ENCODE data around the gene DOCK1.

Gene DOCK1

DNA sequence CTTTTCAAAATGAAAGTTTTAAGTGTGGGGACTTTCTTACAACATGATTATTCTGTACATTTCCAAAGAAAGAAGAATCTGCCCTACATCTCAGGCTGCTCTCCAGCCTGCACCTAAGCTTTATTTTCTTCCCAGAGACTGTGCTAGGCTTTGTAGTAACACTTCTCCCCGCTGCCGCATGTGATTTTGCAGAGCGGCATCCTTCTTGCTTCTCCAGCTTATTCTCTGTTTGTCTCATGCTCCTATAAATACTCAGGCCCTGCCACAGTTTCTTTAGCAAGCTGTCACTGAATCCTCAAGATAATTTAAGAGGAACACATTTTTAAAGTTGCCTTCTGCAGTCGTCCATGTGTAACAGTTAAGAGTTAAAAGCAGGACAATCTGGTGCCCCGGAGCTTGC, 237.6 kb downstream of the DOCK1 start:
- Histone ChIP-seq H3F3A (ENCODE audit: low read depth) (no peaks in the 10 kb centered on the region), H3K4me1 (ENCODE audit: insufficient read depth, low read length, poor library complexity, severe bottlenecking) (no peaks in the 10 kb centered on the region), H3K9ac (ENCODE audit: low read depth, low read length, poor library complexity, severe bottlenecking) (no peak overlapping the region), H3K27me3 (ENCODE audit: insufficient read depth, low read length, poor library complexity, severe bottlenecking) (no peaks in the 10 kb centered on the region), H3K9me3 (ENCODE audit: insufficient read depth, low read depth, low read length) (peaks cover 5% of the 10 kb centered on the region; the same call in 1 of the 2 replicates), H2AFZ (ENCODE audit: low read length) (no peak overlapping the region), H4K20me1 (ENCODE audit: insufficient read depth, low read length, poor library complexity, severe bottlenecking) (no peaks in the 10 kb centered on the region), H3K9me2 (replicated peaks; ENCODE audit: low read depth, low read length) (no peaks in the 10 kb centered on the region), H3K36me3 (ENCODE audit: insufficient read depth, low read length) (no peaks in the 10 kb centered on the region), H3K79me2 (ENCODE audit: insufficient read depth, low read length) (no peaks in the 10 kb centered on the region), H3K4me3 (ENCODE audit: low read length, poor library complexity, severe bottlenecking) (no peak overlapping the region), H3K4me2 (ENCODE audit: low read depth, low read length, poor library complexity, severe bottlenecking) (no peak overlapping the region)
- TF ChIP-seq, protein P1, sequence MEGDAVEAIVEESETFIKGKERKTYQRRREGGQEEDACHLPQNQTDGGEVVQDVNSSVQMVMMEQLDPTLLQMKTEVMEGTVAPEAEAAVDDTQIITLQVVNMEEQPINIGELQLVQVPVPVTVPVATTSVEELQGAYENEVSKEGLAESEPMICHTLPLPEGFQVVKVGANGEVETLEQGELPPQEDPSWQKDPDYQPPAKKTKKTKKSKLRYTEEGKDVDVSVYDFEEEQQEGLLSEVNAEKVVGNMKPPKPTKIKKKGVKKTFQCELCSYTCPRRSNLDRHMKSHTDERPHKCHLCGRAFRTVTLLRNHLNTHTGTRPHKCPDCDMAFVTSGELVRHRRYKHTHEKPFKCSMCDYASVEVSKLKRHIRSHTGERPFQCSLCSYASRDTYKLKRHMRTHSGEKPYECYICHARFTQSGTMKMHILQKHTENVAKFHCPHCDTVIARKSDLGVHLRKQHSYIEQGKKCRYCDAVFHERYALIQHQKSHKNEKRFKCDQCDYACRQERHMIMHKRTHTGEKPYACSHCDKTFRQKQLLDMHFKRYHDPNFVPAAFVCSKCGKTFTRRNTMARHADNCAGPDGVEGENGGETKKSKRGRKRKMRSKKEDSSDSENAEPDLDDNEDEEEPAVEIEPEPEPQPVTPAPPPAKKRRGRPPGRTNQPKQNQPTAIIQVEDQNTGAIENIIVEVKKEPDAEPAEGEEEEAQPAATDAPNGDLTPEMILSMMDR (conservative IDR thresholded peaks at IDR 0.05; ENCODE audit: low read length) = no peak
- TF ChIP-seq EZH2phosphoT487 (IDR thresholded peaks at IDR 0.05; ENCODE audit: borderline replicate concordance) = no peak

DNA sequence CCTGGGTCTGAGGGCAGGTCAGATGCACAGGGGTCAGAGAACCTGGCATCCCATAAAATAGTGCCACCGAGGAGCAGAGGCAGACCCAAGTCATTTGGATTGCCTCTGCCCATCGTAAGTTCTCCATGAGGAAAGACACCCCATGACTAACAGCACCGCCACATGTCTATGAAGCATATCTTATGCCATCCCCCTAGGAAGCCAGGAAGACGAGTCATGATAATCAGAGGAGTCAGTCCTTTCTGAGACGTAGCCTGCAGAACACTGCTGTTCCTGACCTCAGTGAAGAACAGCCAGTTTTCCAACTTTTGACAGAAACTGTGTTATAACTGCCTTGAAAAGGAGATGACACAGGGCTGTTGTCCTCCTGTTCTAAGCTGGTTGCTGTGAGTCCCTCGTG, 239.9 kb downstream of the DOCK1 start:
- no peaks in the 10 kb centered on the region for H3K79me2 ChIP-seq (ENCODE audit: insufficient read depth, low read length)
- peaks cover 5% of the 10 kb centered on the region; the same call in 1 of the 2 replicates for H3K9me3 ChIP-seq (ENCODE audit: insufficient read depth, low read depth, low read length)
- H2AFZ ChIP-seq (ENCODE audit: low read length) = no peak overlapping the region
- H3K4me1 ChIP-seq (ENCODE audit: insufficient read depth, low read length, poor library complexity, severe bottlenecking) = no peaks in the 10 kb centered on the region
- TF ChIP-seq, protein P1 (conservative IDR thresholded peaks at IDR 0.05; ENCODE audit: low read length) = no peak
- TF ChIP-seq EZH2phosphoT487 (IDR thresholded peaks at IDR 0.05; ENCODE audit: borderline replicate concordance) = no peak
- no peaks in the 10 kb centered on the region for H4K20me1 ChIP-seq (ENCODE audit: insufficient read depth, low read length, poor library complexity, severe bottlenecking)
- no peaks in the 10 kb centered on the region for H3F3A ChIP-seq (ENCODE audit: low read depth)
- no peak overlapping the region for H3K4me2 ChIP-seq (ENCODE audit: low read depth, low read length, poor library complexity, severe bottlenecking)
- no peak overlapping the region for H3K9ac ChIP-seq (ENCODE audit: low read depth, low read length, poor library complexity, severe bottlenecking)
- no peak overlapping the region for H3K4me3 ChIP-seq (ENCODE audit: low read length, poor library complexity, severe bottlenecking)
- H3K9me2 ChIP-seq (replicated peaks; ENCODE audit: low read depth, low read length) = no peaks in the 10 kb centered on the region
- no peaks in the 10 kb centered on the region for H3K27me3 ChIP-seq (ENCODE audit: insufficient read depth, low read length, poor library complexity, severe bottlenecking)
- H3K36me3 ChIP-seq (ENCODE audit: insufficient read depth, low read length) = no peaks in the 10 kb centered on the region

DNA sequence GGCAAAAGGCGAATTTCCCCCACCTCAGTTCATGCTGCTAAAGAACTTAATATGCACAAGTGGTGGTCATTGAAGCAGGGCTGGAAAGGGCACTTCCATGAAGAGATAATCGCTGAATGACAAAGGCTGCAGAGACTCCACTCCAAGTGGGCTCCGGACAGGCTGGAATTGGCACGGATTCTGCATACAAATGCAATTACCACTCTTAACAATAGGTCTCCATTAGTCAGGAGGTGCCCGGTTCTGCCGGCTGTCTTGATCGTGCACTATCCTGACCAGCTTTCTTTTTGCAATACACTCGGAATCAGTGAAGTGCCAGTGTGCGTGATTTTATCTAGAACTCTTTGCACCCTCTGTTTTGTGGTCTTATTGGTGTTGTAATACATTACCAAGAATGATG, 241.4 kb downstream of the DOCK1 start:
- H3K9me2 ChIP-seq (replicated peaks; ENCODE audit: low read depth, low read length) = no peaks in the 10 kb centered on the region
- H3K27me3 ChIP-seq (ENCODE audit: insufficient read depth, low read length, poor library complexity, severe bottlenecking) = no peaks in the 10 kb centered on the region
- no peaks in the 10 kb centered on the region for H3K4me1 ChIP-seq (ENCODE audit: insufficient read depth, low read length, poor library complexity, severe bottlenecking)
- H3K79me2 ChIP-seq (ENCODE audit: insufficient read depth, low read length) = no peaks in the 10 kb centered on the region
- peaks cover 5% of the 10 kb centered on the region; the same call in 1 of the 2 replicates for H3K9me3 ChIP-seq (ENCODE audit: insufficient read depth, low read depth, low read length)
- no peak overlapping the region for H3K9ac ChIP-seq (ENCODE audit: low read depth, low read length, poor library complexity, severe bottlenecking)
- H3F3A ChIP-seq (ENCODE audit: low read depth) = no peaks in the 10 kb centered on the region
- TF ChIP-seq, protein P1 (conservative IDR thresholded peaks at IDR 0.05; ENCODE audit: low read length) = no peak
- TF ChIP-seq EZH2phosphoT487 (IDR thresholded peaks at IDR 0.05; ENCODE audit: borderline replicate concordance) = no peak
- no peak overlapping the region for H3K4me3 ChIP-seq (ENCODE audit: low read length, poor library complexity, severe bottlenecking)
- H3K4me2 ChIP-seq (ENCODE audit: low read depth, low read length, poor library complexity, severe bottlenecking) = no peak overlapping the region
- no peaks in the 10 kb centered on the region for H4K20me1 ChIP-seq (ENCODE audit: insufficient read depth, low read length, poor library complexity, severe bottlenecking)
- H3K36me3 ChIP-seq (ENCODE audit: insufficient read depth, low read length) = no peaks in the 10 kb centered on the region
- no peak overlapping the region for H2AFZ ChIP-seq (ENCODE audit: low read length)
